ENCODE measurements around the gene IL26. TPM values are rescaled to one million over a fixed set of nuclear protein-coding genes. Genes with fewer than 3 reads are reported as not detected.

The IL26 gene
- polyA plus RNA-seq, 2 of the 4 experiments (the other 2 are of a cell fraction): not detected

DNA sequence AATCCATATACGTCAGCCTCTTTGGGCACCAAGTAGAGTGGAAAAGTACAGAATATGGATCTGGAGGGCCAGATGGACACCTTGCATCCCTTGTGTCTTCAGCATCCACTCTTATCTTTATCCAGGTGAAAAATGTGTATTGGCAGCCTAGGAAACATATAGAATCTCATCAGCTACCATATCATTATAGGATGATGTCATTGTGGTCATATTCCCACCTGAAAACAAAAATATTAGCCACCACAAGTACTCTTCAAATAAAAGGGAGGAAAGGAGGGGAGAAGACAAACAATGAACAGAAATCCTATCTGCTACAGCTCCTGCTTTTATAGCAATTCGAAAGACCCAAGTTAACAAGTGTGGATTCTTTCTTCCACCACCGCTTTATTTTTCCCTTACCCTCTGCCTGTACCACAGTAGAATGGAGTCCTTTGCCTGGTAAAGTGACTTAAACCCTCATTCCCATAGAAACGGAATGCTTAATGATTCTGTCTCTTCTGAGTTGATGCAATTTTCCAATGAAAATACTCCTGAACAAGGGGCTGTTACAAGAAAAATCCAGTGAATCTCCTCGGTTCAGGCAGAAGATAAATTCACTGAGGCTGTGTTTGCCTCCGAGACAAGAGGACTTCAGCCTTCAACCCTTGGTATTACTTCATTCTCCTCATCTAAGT is 13.8 kb upstream of the IL26 start:
- Histone ChIP-seq H3K4me1 (peaks cover 15% of the 10 kb centered on the region; the same call in 2 of the 3 replicates), H3K4me3 (no peak overlapping the region), H3K9me3 (no peaks in the 10 kb centered on the region), H3K27ac (no peak overlapping the region), H3K4me2 (0 out of 3 replicates have a peak overlapping the region, but pooled peaks have one; percentile 20)
- TF ChIP-seq POLR2AphosphoS2 (conservative IDR thresholded peaks at IDR 0.05; ENCODE audit: low read length): no peak
- TF ChIP-seq EHF (CRISPR knock-in tag; IDR thresholded peaks at IDR 0.05): no peak
- no peak for TF ChIP-seq PHF8 (IDR thresholded peaks at IDR 0.05; ENCODE audit: borderline replicate concordance, low read depth)
- TF ChIP-seq, protein P1, sequence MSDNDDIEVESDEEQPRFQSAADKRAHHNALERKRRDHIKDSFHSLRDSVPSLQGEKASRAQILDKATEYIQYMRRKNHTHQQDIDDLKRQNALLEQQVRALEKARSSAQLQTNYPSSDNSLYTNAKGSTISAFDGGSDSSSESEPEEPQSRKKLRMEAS (IDR thresholded peaks at IDR 0.05): no peak
- TF ChIP-seq TFCP2L1 (CRISPR knock-in tag; IDR thresholded peaks at IDR 0.05): no peak
- no peak for TF ChIP-seq SREBF2 (IDR thresholded peaks at IDR 0.05)
- no peak for FAIRE-seq
- ATAC-seq: no peak
- 57% methylated on average over 6 of the region's 6 CpGs for WGBS (ENCODE audit: missing lambda C conversion rate)
- DNase-seq (ENCODE audit: low read depth in 1 of 2, low spot score in 1 of 2): no peak
- ChIA-PET CTCF (interaction anchor here (0.6 to 1.0 kb wide), 2 partner anchors 16 to 44 kb away, joined by 3 read pairs; no protein-coding TSS in a partner anchor), POLR2A (no interaction called here)

DNA sequence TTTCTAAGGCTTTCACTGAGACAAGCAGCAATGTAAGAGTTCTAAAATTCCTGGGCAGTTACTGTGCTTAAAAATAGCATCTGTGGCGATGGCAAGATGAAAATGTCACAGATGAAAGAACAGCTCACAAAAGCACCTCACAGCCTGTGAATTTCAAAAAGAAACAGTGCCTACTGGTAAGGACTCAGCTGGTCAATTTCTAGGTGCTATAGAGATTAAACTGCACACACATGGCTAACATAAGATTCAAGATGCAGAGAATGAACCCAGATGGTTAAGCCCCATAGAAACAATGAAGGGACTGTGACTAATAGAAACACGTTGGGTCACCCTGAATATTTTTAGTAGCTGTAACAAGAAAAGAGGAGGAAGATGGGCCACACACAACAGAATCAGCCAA is 12.0 kb upstream of the IL26 start:
- ATAC-seq (no peak), FAIRE-seq (no peak), DNase-seq (ENCODE audit: low read depth in 1 of 2, low spot score in 1 of 2) (no peak)
- no peaks in the 10 kb centered on the region for H3K9me3 ChIP-seq
- ChIA-PET POLR2A (no interaction called here), CTCF (interaction anchor here (1.5 kb wide), 1 partner anchor 15 kb away, joined by 11 read pairs; no protein-coding TSS in a partner anchor)
- H3K4me2 ChIP-seq: peak overlapping the region; percentile 92; the same call in 1 of the 3 replicates
- no peak overlapping the region for H3K4me3 ChIP-seq
- TF ChIP-seq POLR2A (IDR thresholded peaks at IDR 0.05; ENCODE audit: low read length) (no peak), HMGXB4 (CRISPR knock-in tag; IDR thresholded peaks at IDR 0.05; ENCODE audit: borderline replicate concordance) (no peak), PHF8 (IDR thresholded peaks at IDR 0.05; ENCODE audit: borderline replicate concordance, low read depth) (no peak), FOSL2 (IDR thresholded peaks at IDR 0.05) (no peak), FOSL2 (CRISPR knock-in tag; IDR thresholded peaks at IDR 0.05) (no peak), RNF2 (IDR thresholded peaks at IDR 0.05; ENCODE audit: borderline replicate concordance, low read depth) (no peak), HEYL (CRISPR knock-in tag; IDR thresholded peaks at IDR 0.05) (no peak), HES2 (IDR thresholded peaks at IDR 0.05) (no peak), JUNB (IDR thresholded peaks at IDR 0.05) (no peak), CHD4 (IDR thresholded peaks at IDR 0.05; ENCODE audit: borderline replicate concordance) (no peak), KDM1A (IDR thresholded peaks at IDR 0.05; ENCODE audit: low read depth) (no peak), ZSCAN20 (CRISPR knock-in tag; IDR thresholded peaks at IDR 0.05) (no peak), MAFK (IDR thresholded peaks at IDR 0.05; ENCODE audit: partially characterized antibody) (no peak), TP53 (CRISPR knock-in tag; IDR thresholded peaks at IDR 0.05) (no peak), NFE2L2 (conservative IDR thresholded peaks at IDR 0.05; ENCODE audit: low read length) (no peak), E2F6 (IDR thresholded peaks at IDR 0.05; ENCODE audit: borderline replicate concordance, low read depth) (no peak), SMC3 (IDR thresholded peaks at IDR 0.05) (no peak)
- TF ChIP-seq, protein P2, sequence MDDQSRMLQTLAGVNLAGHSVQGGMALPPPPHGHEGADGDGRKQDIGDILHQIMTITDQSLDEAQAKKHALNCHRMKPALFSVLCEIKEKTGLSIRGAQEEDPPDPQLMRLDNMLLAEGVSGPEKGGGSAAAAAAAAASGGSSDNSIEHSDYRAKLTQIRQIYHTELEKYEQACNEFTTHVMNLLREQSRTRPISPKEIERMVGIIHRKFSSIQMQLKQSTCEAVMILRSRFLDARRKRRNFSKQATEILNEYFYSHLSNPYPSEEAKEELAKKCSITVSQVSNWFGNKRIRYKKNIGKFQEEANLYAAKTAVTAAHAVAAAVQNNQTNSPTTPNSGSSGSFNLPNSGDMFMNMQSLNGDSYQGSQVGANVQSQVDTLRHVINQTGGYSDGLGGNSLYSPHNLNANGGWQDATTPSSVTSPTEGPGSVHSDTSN (IDR thresholded peaks at IDR 0.05): no peak
- peaks cover 15% of the 10 kb centered on the region; the same call in 2 of the 3 replicates for H3K4me1 ChIP-seq
- no peak overlapping the region for H3K27ac ChIP-seq
- WGBS (ENCODE audit: missing lambda C conversion rate): 56% methylated on average over 2 of the region's 2 CpGs

Measured in A549 (cell line).